ENCODE results near the gene INPP5A. TPM values are rescaled to one million over a fixed set of nuclear protein-coding genes. Genes with fewer than 3 reads are reported as not detected.

INPP5A gene
- total RNA-seq, 1 donor from 2014 or later = 18.1 TPM

DNA sequence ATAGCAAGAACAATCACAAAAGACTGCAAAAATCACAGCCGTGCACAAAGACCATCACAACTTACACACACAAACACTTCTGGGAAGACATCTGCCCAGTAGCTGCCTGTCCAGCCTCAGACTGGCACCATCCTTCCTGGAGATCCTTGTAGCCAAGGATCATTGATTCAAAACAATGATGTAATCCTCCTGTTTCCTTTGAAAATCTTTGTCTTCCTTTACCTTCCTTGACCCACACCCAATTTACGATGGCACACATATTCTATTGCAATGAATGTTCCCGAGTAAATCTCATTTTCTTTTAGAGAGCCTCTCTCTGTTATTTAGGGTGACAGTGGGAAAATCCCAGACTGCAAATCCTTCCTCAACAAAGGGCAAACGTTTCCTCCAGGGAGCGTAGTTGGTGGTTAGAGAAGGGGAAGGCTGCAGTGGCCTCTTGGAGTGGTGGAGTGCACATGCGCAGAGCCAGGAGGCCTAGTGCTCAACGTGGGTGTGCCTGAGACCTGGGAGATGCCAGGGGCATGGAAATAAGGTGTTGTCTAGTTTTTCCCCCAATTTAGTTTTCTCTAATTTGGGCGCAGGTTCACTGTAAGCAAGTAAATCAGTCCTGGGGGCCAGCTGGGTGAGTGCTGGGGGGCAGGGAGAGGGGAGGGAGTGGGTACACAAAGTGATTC is 3.1 kb upstream of the INPP5A start:
- DNase-seq (ENCODE audit: low read depth in 2 of 2) = peak in 1 of 2 donors; percentile 31

DNA sequence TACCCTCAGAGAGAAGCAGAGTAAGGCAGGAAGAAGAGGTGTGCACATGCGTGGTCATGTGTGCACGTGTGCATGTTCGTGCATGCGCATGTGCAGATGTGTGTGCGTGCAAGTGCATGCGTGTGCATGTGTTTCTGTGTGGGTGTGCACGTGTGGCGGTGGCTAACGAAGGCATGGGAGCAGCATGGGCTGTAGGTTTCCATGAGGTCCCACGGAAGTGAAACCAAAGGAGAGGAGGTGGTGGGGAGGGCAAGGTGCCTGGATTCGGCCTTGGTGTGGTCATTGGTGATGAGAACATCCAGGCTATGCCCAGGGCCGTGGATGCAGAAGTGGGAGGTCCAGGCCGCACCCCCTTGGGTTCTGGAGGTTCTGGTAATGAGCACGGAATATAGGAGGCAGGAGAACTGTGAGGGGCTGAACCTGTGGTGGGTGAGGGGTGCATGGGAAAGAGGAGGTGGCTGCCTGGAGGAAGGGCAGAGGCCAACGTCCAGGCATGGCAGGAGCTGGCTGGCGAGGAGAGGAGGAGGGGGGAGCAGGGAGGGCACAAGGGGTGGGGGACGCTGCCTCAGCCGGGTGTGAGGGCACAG is 2.4 kb upstream of the INPP5A start:
- DNase-seq (ENCODE audit: low read depth in 2 of 2) = no peak

DNA sequence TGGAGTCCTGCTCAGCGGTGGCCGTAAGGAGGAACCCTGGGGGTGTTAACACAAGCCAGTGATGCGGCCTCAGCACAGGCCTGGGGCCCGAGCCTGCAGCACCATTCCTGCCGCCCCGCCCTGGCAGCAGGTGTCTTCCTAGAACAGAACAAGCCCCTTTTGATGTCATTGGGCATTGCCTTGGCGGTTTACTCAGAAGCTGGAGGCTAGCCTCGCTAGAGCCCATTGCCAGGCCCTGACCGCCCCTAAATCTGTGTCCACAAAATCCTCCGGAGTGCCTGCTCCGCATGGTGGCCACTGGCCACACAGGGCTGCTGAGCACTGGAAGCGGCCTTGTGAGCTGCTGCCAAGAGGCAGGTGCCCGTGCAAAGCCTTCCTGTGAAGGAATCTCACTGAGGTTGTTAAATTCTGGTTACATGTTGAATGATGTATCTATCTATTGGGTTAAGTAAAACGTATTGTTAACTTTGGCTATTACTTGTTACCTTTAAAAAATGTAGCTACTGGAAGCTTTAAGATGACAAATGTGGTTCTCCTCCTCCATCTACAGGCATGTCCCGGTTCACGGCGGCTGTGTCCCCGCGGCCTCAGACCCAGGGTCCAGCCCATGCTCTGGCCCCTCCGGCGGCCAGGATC is 1.2 kb upstream of the INPP5A start:
- DNase-seq (ENCODE audit: low read depth in 2 of 2) = no peak

DNA sequence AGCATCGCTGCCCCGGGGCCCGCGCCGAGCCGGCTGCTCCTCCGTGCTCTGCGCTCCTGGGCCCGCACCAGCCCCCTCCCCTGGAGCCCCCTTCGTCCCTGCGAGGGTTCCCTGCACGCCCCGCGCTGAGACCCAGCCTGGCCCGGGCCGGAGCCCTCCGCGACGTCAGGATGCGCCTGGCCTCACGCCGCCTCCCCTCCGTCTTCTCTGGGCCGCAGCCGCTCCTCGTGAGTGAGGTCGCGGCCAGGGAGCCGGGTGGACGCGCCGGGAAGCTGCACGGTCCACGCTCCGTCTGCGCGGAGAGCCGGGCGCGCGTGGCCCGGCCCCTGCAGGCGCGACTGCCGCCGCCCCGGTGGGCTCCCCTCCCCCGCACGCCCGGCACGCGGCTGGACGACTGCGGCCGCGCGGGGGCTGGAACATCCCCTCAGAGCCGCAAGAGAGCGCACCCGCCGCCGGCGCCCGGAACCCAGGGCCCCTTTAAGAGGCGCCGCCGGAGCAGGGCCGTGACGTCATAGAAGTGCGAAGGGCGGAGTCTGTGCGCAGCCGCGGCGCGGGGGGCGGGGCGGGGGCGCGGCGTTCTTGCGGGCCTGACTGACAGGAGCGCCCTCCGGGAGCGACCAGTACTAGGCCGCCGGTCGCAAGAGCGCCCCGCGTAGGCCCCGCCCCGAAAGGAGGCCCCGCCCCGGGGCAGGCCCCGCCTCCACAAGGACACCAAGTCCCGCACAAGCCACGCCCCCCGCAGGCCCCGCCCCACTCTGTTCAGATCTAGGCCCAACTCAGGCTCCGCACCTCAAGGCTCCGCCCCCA is 507 bp upstream of the INPP5A start:
- peak; percentile 100 for DNase-seq (ENCODE audit: low read depth in 2 of 2)

DNA sequence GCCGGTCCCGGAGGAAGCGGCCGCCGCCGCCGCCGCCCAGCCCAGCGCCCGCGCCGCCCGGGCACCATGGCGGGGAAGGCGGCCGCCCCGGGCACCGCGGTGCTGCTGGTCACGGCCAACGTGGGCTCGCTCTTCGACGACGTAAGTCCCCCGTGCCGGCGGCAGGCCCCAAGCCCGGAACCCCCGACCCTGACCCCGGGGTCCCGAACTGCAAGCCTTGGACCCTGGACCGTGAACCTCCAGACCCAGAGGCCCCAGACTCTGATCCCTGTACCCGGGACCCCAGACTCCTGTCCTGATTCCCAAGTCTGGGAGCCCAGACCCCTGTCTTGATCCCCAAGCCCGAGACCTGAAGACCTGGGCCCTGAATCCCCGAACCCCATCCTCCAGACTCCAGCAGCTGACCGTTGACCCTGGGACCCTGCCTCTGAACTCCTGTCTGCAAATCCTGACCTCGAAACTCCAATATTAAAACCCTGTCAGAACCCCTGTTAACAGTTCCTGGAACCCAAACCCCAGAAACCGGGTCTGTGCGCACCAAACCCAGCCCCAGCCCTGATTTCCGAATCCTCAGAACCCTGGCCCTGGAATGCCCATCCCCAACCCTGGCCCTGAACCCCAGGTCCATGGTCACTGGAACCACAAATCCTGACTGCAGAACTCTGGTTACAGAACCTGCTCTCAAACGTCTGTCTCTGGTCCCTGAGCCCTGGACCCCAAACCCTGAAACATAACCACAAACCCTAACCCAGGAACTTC is 623 bp downstream of the INPP5A start:
- DNase-seq (ENCODE audit: low read depth in 2 of 2) = peak in 1 of 2 donors; percentile 43

DNA sequence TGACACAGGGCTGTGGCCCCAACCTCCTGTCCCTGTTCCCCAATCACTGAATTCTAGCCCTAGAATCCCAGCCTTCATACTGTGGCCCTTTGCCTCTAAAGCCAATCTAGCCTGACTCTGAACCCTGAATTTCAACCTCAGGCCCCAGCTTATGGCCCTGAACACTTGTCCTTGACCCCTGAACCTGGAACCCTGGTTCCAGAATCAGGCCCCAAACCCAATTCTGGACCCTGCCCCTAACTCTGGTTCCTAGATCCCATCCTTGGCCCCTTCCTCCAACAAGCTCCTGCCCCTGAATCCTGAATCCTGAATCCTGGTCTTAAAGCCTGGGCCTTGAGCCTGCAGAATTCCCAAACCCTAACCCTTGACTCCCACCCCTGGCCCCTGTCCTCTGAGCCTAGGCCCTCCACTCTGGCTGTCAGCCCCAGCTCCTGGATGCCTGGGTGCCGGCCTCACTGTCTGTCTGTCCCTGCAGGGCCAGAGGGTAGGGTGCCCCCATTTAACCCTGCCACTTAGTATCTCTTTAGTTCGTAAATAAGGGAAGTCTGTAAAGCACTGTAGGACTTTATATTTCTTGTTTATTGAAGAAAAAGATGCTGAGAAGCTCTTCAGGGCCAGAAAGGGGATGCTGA is 1.3 kb downstream of the INPP5A start:
- no peak for DNase-seq (ENCODE audit: low read depth in 2 of 2)

DNA sequence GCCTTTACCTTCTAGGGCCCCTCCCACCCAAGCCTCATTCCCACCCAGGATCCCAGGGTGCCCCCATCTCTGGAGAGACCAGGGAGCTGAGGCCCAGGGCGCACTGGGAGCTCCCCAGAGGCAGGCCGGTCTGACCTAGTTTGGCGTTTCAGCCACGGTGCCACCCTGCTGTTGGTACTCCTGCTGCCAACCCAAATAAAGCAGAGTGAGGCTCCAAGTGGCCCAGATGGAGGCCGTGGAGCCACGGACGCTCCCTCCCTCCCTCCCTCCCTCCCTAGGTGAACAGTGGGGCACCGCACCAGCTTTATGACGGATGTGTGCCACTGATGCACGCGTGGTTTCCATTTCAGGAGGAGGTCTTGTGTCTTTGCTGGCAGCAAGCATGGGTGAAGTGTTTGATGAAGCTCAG is 1.8 kb downstream of the INPP5A start:
- DNase-seq (ENCODE audit: low read depth in 2 of 2) = no peak

DNA sequence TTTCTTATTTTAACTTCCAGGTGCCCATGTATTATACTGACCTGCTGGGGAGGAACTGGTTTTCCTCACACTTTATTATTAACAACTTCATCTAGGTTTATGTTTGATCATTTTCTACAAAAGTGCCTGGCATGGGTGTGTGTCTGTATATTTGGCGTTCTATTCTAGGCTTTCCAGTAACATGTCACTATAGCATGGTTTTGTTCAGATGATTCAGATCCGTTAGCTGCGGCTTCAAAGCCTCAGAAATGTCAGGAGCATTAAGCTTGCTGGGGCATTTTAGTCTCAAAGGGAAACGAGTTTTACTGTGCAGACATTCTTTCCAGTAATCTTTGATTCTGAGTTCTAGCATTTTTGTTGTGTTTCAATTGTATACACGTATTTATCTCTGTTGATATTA is 2.3 kb downstream of the INPP5A start:
- peak in 1 of 2 donors; percentile 68 for DNase-seq (ENCODE audit: low read depth in 2 of 2)

DNA sequence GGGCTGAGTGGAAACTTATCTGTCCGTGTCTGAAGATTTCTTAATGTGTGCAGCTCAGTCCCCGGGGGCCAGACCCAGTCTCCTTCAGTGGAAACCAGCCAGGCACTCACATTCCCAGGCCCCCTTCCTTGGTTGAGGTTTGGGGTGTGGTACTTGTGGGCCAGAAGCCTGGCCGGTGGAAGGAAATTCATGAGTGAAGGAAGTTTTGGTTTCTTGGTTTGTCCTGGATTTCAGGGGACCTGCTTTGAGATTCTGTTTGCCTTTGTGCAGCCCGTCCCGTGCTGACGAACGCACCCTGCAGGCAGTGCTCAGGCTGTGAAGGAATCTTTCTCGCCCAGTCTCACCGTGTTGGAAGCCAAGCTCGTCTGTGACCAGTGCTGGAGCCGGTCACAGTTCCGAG is 2.9 kb downstream of the INPP5A start:
- DNase-seq (ENCODE audit: low read depth in 2 of 2) = peak in 1 of 2 donors; percentile 50

DNA sequence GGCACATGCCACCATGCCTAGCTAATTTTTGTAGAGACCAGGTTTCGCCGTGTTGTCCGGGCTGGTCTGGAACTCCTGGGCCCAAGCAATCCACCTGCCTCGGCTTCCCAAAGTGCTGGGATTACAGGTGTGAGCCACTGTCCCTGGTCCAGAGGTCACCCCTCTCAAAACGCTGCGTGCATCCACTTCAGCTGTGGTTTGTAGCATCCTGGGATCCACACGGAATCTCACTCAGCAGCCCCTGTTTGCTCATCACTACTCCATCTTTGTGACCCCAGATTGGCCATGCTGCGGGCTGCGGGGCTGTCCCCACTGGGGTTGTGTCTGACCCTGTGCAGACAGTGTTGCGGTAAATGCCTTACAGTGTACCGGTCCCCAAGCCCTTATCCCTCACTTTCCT is 3.5 kb downstream of the INPP5A start:
- no peak for DNase-seq (ENCODE audit: low read depth in 2 of 2)

DNA sequence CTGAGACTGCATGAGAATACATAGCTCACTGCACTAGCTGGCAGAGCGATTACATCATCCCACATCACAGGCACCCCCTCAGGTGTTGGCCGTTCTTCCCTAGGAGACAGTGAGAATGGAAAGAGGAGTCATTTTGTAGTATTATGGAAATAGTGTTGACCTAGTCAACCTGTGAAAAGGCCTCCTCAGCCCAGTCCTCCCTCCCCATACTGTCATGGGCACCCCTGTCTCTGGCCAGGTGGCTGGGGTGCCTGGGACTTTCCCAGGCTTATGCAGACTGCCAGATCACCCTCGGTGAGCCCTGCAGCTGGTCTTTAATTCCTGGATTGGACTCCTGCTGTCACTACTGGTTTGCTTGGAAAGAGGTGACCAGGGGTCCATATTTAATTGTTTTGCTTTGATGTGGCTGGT is 4.0 kb downstream of the INPP5A start:
- DNase-seq (ENCODE audit: low read depth in 2 of 2) = no peak

DNA sequence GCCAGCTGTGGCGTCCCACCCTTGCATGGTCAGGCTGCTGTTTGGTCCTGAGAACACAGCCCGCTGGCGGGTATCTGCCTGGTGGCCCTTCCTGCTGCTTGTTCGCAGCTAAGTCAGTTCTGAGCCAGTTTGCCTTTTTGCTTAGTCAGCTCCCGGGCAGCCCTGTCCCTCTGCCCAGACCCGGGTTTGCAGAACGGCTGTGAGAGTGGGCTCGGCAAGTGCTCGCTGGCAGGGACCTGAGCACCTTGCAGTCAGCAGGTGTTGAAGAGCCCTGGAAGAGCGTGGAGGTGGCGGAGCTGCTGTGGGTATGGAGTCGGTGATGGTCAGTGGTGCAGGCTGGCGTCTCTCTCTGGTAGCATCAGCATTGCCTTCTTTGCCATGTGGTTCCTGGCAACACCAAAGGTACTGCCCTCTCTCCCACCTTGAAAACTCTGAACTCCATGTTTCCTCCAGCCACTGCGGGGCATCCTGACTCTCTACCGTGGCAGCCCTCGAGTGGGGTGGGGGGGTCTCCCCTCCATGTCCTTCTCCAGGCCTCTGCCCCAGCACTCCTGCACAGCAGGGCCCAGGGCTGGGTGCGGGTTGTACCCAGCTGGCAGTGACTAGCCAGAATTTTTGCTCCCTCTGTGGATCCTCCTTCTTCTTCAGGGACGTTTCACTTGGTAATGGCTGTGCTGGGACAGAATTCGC is 4.6 kb downstream of the INPP5A start:
- DNase-seq (ENCODE audit: low read depth in 2 of 2) = no peak

DNA sequence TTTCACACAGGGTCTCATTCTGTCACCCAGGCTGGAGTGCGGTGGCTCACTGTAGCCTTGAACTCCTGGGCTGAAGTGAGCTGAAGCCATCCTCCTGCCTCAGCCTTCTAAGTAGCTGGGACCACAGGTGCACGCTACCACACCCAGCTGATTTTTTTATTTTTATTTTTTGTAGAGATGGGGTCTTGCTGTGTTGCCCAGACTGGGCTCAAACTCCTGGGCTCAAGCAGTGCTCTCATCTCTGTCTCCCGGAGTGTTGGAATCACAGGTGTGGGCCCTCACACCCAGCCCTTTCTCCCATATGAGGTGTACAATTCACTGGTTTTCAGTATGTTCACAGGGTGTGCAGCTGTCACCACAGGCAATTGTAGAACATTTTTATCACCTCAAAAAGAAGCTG is 5.2 kb downstream of the INPP5A start:
- no peak for DNase-seq (ENCODE audit: low read depth in 2 of 2)

DNA sequence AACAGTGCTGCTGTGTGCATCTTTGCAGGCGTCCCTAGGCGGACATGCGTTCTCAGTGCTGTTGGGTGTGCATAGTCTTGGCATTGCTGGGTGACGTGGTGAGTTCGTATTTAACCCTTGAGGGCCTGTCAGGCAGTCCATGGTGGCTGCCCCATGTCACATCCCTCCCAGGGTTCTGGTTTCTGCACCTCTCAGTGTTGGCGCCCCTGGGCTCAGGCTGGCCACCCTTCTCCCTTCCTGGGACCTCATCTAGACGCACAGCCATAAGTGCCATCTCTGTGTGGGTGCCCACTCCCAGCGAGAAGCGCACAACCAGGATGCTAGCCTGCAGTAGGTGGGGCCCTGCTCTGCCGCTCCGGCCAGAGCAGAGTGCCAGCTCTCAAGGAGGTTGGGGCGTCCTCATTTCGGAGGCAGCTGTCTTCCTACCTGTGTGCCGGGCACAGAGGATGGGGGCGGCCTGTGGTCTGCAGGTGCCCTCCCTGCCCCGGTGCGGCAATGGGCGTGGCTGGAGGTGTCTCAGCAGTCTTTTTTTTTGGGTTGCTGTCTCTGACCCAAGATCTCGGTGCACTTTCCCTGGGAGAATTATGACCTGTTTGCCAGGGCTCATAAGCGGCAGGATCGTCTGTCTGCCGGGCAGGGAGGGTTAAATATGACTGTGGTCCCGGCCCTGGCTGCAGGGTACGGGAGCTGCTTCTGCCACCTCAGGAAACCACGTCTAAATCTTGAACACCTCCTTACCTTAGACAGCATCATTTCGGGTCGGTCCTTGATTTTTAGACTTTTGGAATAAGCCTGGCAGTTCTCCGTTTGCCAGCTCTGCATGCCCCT is 6.5 kb downstream of the INPP5A start:
- DNase-seq (ENCODE audit: low read depth in 2 of 2) = no peak

DNA sequence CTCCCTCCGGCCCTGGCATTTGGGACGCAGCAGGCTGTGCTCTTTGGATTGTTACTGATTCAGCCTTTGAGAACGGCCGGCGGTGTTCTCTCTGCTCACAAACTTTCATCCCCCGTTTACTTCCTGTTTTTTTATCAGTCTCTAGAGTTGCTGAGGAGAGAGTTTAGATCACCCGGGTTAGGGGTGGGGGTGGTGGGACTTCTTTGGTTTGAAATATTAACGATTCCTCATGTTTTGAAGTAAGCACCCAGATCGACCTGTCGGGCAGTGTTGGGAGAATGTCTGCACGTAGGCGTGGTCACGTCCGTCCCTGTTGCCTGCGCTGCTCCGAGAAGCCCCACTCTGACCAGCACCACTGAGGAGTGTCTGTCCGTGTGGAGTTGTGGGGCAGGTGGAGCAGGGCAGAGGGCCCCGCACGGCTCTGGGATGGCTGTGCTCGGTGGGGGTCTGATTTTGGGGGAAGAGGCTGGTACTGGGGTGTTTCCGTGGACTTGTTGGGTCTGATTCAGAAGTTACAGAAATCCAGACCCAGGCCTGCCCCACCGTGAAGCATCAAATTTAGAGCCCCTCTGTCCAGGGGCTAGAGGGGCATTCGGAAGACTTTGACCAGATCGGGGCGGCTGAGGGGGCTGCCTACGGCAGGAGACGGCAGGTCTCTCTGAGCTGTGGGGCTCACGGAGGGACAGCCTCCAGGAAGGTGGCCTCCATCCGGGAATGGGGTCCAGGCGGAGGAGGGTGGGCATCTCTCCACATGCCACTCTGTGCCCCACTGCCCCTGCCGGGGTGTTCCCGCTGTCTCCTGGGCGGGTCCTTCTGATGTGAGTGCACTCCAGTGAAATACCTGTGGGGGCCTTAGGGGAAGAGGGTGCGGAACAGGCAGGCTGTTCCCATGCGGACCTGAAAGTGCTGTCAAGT is 7.4 kb downstream of the INPP5A start:
- no peak for DNase-seq (ENCODE audit: low read depth in 2 of 2)

DNA sequence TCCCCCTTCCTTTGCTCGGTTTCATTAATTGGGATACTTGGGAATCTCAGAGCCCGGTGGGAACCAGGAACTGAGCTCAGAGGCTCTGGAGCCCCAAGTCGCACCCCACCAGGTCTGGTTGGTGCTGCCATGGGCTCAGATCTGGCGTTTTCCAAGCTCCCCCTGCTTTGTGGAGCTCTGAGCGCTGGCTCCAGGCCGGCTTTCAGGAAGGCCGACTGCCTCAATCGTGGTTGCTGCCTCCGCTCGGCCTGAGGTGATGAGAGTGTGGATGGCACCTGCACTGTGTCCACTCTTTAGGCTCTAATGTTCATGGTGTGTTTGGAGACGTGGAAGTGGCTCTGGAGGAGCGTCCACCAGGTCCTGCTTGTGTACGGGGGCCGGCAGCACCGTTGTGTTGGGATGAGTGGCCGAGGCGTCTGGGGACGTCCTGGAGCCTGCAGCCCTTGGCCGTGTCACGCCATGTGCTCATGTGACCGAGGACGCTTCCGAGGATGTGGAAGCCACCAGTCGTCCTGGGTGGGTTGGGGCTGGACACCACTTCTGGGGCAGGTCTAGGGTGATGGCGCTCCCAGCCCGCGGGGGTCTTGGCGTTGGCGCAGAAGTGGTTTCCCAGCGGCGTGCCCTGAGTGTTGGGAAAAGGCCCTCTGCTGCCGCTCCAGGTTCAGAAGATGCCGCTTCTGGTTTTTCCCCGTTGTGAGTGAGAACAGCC is 8.2 kb downstream of the INPP5A start:
- no peak for DNase-seq (ENCODE audit: low read depth in 2 of 2)

DNA sequence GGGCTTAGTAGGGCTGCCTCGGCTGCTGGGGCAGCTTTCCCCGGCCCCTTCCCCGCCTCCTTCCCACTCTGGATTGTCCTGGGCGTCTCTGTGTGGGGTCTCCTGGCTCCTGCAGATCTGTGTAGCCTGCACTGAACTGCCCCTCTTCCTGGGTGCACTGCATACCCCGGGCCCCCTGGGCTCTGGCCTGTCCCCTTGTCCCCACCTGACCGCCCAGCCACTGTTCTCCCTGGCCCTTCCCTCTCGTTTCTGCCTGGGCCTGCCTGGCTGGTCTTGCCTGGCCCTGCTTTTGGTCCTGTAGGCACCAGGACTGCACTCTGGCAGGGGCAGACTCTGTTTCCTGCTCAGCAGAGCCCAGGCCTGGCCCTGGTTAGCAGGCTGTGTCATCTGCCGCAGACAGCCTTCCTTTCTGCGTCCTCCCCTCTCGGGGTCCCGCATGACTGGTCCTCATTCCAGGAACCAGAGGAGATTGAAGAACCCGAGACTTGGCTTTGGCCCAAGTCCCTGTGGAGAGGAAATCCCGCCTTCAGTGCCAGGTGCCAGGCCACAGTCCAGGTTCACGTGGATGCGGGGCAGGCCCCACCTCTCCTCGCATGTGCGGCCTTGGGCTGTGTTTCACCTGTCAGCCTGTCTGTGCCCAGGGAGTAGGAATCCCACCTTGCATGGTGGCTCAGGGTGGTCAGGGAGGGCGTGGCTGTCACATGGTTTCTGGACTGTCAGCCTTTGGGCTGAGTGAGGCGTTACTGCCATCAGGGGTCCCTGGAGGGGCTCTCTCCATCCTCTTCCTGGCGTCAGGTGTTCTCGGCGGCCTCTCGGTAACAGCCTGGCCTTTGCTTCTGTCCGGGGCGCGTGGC is 9.2 kb downstream of the INPP5A start:
- peak in 1 of 2 donors; percentile 29 for DNase-seq (ENCODE audit: low read depth in 2 of 2)

Measured in lung microvascular endothelial cell (primary cell).